GF-D8 (cell line): Measurements from ENCODE around the gene PDE4D.
A peak's percentile ranks its signal among the peaks of the same experiment; 100 is the strongest.
"Not testable (repeated sequence)": the region's sequence is repeated elsewhere in the genome, so short reads cannot be mapped to it uniquely, and the experiment has no call there.

Source experiments
- DNase-seq: peaks from one replicate; lab custom pipeline; 2025; lab: John Stamatoyannopoulos, UW

The PDE4D gene

GRCh38 chr5:59421986-59422941 is 471.3 kb downstream of the PDE4D start:
- no peak for DNase-seq

- no peak for DNase-seq
Observed at GRCh38 chr5:59420596-59420995, 472.9 kb downstream of the PDE4D start.

GRCh38 chr5:59418808-59419207 is 474.7 kb downstream of the PDE4D start:
- no peak for DNase-seq

- no peak for DNase-seq
Observed at GRCh38 chr5:59416451-59416850, 477.1 kb downstream of the PDE4D start.

- DNase-seq = no peak
Observed at GRCh38 chr5:59416026-59416425, 477.5 kb downstream of the PDE4D start.

GRCh38 chr5:59412428-59412827 is 481.1 kb downstream of the PDE4D start:
- DNase-seq = no peak

GRCh38 chr5:59408997-59409396 is 484.5 kb downstream of the PDE4D start:
- not testable (repeated sequence) for DNase-seq

- DNase-seq = no peak
Observed at GRCh38 chr5:59407967-59408366, 485.6 kb downstream of the PDE4D start.

- no peak for DNase-seq
Observed at GRCh38 chr5:59401637-59402036, 491.9 kb downstream of the PDE4D start.

- not testable (repeated sequence) for DNase-seq
Observed at GRCh38 chr5:59394956-59395355, 498.6 kb downstream of the PDE4D start.

GRCh38 chr5:59393585-59394420 is 499.7 kb downstream of the PDE4D start:
- no peak for DNase-seq

- no peak for DNase-seq
Observed at GRCh38 chr5:59391576-59391975, 501.9 kb downstream of the PDE4D start.

- no peak for DNase-seq
Observed at GRCh38 chr5:59390989-59391388, 502.5 kb downstream of the PDE4D start.

GRCh38 chr5:59390074-59390659 is 503.4 kb downstream of the PDE4D start:
- no peak for DNase-seq

- no peak for DNase-seq
Observed at GRCh38 chr5:59387127-59387526, 506.4 kb downstream of the PDE4D start.

GRCh38 chr5:59385700-59386099 is 507.8 kb downstream of the PDE4D start:
- DNase-seq = no peak

GRCh38 chr5:59380350-59380951 is 513.1 kb downstream of the PDE4D start:
- peak; percentile 61 for DNase-seq

- DNase-seq = not testable (repeated sequence)
Observed at GRCh38 chr5:59374036-59374435, 519.5 kb downstream of the PDE4D start.

GRCh38 chr5:59371525-59372127 is 521.9 kb downstream of the PDE4D start:
- no peak for DNase-seq

- DNase-seq = no peak
Observed at GRCh38 chr5:59368951-59369350, 524.6 kb downstream of the PDE4D start.

GRCh38 chr5:59367791-59368394 is 525.6 kb downstream of the PDE4D start:
- peak; percentile 14 for DNase-seq
